ENCODE results near the gene CHCHD6.

Gene CHCHD6

DNA sequence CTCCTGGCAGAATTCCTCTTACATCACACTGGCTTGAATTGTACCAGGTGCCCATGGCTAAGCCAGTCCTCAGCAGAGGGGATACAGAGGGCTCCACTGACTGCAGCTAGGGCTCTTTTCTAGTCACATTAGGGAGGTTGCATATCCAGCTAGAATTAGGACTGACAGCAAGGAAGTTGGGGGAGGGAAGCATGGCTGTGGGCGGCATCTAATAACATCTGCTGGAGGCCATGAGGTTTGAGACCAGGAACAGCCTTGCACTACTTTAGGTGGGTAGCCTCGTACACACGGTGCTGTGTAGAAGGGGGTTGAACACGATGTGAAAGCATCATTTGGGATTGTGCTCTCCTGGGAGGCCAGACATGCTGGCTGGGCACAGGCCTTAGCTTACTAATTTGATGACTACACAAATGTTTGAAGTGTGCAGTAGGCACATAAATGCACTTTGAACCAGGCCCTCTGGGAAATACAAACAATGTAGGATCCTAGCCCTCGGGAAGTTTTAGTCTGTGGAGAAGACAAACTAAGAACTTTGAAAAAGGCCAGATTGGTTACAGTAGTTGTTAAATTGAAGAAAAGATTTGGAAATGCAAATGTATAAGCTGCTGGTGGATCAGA, 30.2 kb downstream of the CHCHD6 start:
- no peak for ATAC-seq
- H3K9me3 Mint-ChIP-seq: peaks cover 12% of the 10 kb centered on the region
- no peak overlapping the region for H3K4me3 Mint-ChIP-seq
- H3K27ac Mint-ChIP-seq: no peak overlapping the region
- no peaks in the 10 kb centered on the region for H3K27me3 Mint-ChIP-seq
- peaks cover 4% of the 10 kb centered on the region for H3K4me1 Mint-ChIP-seq
- peaks cover 54% of the 10 kb centered on the region for H3K36me3 Mint-ChIP-seq (ENCODE audit: low read depth)
- DNase-seq: no peak

DNA sequence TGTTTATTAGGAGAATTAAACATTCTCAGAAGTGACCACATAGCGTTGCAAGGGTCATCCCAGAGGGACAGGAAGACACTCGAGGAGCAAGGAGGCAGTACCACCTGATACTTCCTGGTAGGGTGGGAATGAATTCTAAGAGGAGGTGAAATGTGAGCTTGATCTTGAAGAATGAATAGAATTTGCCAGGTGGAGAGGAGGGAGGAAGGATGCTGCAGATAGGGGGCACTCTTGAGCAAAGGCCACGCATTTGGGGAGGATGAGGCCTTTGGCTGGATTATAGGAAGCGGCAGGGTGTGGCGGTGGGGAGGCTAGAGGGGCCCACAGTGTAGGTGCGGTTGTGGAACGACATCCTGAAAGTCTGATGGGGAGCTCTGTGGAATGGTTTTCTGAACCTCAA, 33.5 kb downstream of the CHCHD6 start:
- Mint-ChIP-seq H3K27ac (no peak overlapping the region), H3K27me3 (no peaks in the 10 kb centered on the region)

DNA sequence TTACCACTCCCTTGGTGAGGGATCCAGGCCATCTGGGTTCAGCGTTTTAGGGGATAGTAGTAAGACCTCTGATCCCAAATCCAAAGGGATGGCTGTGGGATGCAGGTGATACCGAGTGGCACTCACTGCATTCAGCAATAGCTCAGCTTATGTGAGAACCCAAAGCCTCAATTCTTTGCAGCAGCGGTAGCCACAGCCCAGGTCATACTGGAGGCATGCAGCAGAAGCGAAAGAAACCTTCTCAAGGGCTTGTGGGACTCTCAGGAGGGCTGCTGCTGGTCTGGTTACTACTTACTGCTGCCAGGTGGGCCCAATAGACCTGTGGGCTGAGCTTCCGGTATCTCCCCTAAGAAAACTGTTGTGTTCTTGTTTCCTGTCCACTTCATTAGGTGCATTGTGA, 38.0 kb downstream of the CHCHD6 start:
- H3K4me1 Mint-ChIP-seq: no peaks in the 10 kb centered on the region
- ATAC-seq (no peak), DNase-seq (no peak)
- no peak overlapping the region for H3K4me3 Mint-ChIP-seq
- H3K27ac Mint-ChIP-seq: no peak overlapping the region
- peaks cover 16% of the 10 kb centered on the region for H3K9me3 Mint-ChIP-seq
- peaks cover 37% of the 10 kb centered on the region for H3K36me3 Mint-ChIP-seq (ENCODE audit: low read depth)
- H3K27me3 Mint-ChIP-seq: no peaks in the 10 kb centered on the region

More for the DNA sequence above, 33.5 kb downstream of the CHCHD6 start:
- peaks cover 16% of the 10 kb centered on the region for H3K9me3 Mint-ChIP-seq
- H3K4me1 Mint-ChIP-seq: no peaks in the 10 kb centered on the region
- DNase-seq (no peak), ATAC-seq (no peak)
- no peak overlapping the region for H3K4me3 Mint-ChIP-seq
- H3K36me3 Mint-ChIP-seq (ENCODE audit: low read depth): peaks cover 67% of the 10 kb centered on the region

DNA sequence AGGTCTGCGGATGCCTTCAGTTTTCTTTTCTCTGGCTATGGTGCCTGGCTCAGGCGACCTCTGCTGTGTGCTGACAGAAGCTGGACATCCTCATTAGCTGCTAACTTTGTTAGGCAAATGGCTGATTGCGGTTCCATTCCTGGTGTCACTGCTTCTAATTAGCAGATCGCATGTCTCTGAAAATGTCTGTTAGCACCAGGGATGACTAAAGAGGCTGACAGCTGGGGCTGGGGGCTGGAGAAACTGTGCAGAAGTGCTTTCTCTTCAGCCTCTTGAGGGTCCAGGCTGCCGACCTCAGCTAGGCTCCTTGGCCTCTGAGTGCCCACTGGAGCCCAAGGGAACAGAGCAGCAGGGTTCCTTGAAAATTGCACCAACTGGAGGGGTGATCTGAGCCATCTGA, 39.3 kb downstream of the CHCHD6 start:
- Mint-ChIP-seq H3K9me3 (peaks cover 8% of the 10 kb centered on the region), H3K27ac (no peak overlapping the region), H3K27me3 (no peaks in the 10 kb centered on the region), H3K4me3 (no peak overlapping the region), H3K4me1 (peaks cover 2% of the 10 kb centered on the region), H3K36me3 (ENCODE audit: low read depth) (peaks cover 29% of the 10 kb centered on the region)
- DNase-seq (no peak), ATAC-seq (no peak)

DNA sequence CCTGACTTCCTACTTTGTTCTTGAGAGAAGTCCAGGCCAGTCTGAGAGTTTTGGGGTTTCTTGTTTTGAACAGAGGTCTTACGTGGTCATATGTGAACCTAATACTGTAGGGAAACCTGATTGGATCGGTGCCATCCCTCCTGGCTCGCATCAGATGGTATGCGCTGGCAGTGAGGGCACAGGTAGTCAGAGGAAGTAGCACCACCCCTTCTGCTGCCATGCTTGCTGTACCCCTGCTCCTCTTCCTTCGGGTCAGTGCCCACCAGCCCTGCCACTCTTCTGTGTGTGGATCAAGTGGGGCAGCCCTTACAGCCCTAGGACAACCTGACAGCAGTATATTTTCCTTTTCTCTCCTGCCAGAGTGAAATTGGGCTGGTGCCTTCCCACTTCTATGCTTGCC, 39.7 kb downstream of the CHCHD6 start:
- Mint-ChIP-seq H3K27ac (no peak overlapping the region), H3K27me3 (no peaks in the 10 kb centered on the region), H3K4me1 (peaks cover 5% of the 10 kb centered on the region), H3K4me3 (no peak overlapping the region), H3K9me3 (peaks cover 4% of the 10 kb centered on the region), H3K36me3 (ENCODE audit: low read depth) (peaks cover 26% of the 10 kb centered on the region)
- ATAC-seq (no peak), DNase-seq (no peak)

DNA sequence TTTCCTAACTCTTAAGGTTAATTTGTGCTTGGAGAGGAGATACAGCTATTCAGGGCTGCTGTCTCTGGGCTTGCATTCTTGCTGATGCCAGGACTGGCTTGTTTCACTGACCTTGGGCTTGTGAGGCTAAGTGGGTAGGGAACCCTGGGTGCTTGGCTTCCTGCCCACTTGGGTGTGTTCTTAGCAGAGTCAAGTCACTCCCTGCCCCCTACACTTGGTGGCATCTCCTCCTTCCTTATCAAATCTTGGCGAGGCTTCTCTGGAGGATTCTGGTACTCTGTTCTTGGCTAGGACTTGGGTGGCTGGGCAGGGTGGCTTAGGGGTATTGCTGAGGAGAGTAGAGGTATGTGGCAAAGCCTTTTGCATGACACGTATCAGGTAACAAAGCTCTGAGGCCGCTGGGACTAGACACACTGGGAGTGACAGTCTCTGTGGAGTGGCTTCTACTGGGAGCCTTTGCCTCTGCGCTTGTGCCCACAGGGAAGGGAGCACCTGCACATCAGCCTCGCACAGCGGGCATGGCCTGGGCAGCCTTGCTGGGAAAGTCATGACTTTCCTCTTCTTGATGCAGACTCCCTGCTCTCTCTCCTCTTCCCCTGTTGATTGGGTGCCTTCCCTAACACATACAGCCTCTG, 41.8 kb downstream of the CHCHD6 start:
- Mint-ChIP-seq H3K4me3 (no peak overlapping the region), H3K4me1 (peaks cover 8% of the 10 kb centered on the region), H3K27me3 (no peaks in the 10 kb centered on the region), H3K36me3 (ENCODE audit: low read depth) (peaks cover 11% of the 10 kb centered on the region), H3K9me3 (no peaks in the 10 kb centered on the region), H3K27ac (no peak overlapping the region)
- DNase-seq: no peak
- no peak for ATAC-seq

DNA sequence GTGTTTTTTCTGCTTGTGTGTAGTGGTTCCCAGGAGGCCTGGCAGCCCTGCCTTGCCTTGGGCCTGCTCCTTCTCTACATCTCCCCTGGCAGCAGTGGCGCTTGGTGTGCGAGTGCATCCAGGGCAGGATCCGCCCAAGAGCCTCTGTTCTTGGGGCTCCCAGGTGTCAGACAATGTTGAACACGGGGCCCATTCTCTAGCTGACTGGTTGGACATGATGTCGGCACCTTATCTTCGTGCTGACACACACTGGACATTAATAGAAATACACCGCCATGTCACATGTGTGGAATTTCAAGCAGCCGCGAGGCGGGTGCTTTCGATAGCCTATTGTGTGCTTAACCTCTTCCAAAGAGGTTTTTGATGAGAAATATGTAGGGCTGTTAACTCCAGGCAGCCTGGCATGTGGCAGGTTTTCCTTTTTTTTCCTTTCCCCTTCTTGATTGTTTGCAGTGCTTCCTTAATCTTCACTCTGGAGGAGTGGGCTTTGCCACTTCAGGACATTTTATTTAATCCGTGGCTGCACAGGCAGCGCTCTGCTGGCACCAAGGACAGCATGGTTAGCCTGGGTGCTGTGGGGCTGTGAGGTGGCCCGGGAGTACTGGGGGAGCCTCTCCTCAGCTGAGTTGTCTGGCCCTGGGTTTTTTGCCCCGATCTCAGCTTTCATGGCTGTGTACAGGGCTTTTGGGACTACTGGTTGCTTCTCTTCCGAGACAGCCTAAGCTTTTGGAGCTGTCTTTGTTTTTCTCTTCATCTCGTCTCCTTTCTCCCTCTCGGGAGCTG, 42.5 kb downstream of the CHCHD6 start:
- no peak overlapping the region for H3K27ac Mint-ChIP-seq
- no peaks in the 10 kb centered on the region for H3K27me3 Mint-ChIP-seq
- no peak overlapping the region for H3K4me3 Mint-ChIP-seq
- ATAC-seq (no peak), DNase-seq (no peak)
- peaks cover 5% of the 10 kb centered on the region for H3K36me3 Mint-ChIP-seq (ENCODE audit: low read depth)
- peaks cover 8% of the 10 kb centered on the region for H3K4me1 Mint-ChIP-seq
- H3K9me3 Mint-ChIP-seq: no peaks in the 10 kb centered on the region

DNA sequence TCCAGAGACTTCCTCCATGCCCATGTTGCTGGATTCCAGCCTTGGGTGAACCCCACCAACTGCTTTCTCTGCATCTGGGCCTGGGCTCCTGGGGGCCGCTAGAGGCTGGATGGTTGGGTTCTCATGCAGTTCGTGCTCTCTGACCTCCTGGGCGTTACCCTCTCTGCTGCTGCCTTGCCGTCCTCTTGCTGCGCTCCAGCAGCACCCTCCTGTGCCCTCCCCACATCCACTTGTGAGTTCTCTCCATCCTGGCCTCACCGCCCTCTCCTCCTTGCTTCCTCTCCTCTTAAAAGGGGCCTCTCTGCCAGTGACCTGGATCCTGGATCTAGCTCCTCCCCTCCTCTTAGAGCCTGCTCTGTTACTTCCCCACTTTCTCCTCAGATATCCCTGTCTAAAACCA, 43.7 kb downstream of the CHCHD6 start:
- H3K36me3 Mint-ChIP-seq (ENCODE audit: low read depth): peaks cover 2% of the 10 kb centered on the region
- no peak overlapping the region for H3K27ac Mint-ChIP-seq
- DNase-seq (no peak), ATAC-seq (no peak)
- no peaks in the 10 kb centered on the region for H3K9me3 Mint-ChIP-seq
- no peaks in the 10 kb centered on the region for H3K27me3 Mint-ChIP-seq
- H3K4me3 Mint-ChIP-seq: no peak overlapping the region
- peaks cover 8% of the 10 kb centered on the region for H3K4me1 Mint-ChIP-seq

DNA sequence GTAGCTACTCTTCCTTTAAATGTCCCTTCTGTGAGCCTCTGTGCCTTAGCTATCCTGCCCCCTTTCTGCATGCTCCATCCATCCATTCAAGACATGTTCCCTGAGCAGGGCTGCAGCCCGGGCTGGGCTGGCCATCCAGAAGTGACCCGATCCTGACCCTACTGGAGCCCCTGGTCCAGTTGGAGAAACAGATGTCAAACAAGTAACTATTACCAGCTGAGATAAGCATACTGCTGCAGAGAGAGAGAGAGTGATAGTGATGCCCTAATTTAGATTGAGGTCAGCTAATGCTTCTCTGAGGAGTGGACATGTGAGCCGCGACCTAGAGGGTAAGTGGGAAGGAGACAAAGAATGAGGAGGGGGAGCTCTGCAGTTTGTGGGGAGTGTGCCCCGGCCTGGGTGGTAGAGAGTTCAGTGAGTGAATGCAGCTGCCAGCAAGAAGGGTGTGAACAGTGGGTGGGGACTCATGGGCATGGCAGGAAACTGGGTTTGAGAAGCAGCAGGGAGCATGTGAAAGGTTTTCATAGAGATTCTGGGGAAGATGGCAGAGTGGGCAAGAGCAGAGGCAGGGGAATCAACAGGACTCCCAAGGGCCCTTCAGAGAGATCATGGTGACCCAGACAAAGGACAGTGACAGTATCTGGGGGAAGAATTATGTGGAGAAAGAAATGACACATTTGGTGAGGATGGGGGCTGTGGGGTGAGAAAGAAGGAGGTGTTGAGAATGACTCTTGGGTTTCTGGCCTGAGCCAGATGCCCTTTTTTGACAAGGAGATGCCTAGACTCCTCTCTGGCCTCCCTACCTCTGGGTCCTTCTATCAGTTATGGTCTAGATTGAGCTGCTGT, 44.9 kb downstream of the CHCHD6 start:
- DNase-seq (no peak), ATAC-seq (no peak)
- H3K27ac Mint-ChIP-seq: no peak overlapping the region

DNA sequence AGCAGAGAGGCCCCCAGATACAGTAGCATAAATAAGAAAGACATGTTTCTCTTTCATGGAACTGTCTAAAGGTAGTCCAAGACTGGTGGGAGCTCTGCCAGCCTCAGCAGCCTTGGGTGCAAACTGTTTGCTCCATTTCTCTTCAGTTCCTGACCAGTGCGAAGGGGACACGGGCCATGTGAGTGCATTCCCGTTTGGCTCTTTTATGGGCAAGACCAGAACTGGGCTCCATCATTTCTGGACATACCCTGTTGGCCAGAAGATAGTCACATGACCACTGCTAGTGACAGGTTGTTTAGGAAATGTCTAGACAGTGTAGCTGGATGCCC, 45.5 kb downstream of the CHCHD6 start:
- H3K27ac Mint-ChIP-seq: no peak overlapping the region
- no peak for ATAC-seq
- H3K4me1 Mint-ChIP-seq: peaks cover 8% of the 10 kb centered on the region
- no peaks in the 10 kb centered on the region for H3K27me3 Mint-ChIP-seq
- H3K4me3 Mint-ChIP-seq: no peak overlapping the region
- H3K36me3 Mint-ChIP-seq (ENCODE audit: low read depth): peaks cover 2% of the 10 kb centered on the region
- H3K9me3 Mint-ChIP-seq: no peaks in the 10 kb centered on the region
- DNase-seq: no peak

More for the DNA sequence above, 44.9 kb downstream of the CHCHD6 start:
- Mint-ChIP-seq H3K4me1 (peaks cover 8% of the 10 kb centered on the region), H3K27me3 (no peaks in the 10 kb centered on the region), H3K4me3 (no peak overlapping the region), H3K9me3 (no peaks in the 10 kb centered on the region), H3K36me3 (ENCODE audit: low read depth) (peaks cover 2% of the 10 kb centered on the region)

DNA sequence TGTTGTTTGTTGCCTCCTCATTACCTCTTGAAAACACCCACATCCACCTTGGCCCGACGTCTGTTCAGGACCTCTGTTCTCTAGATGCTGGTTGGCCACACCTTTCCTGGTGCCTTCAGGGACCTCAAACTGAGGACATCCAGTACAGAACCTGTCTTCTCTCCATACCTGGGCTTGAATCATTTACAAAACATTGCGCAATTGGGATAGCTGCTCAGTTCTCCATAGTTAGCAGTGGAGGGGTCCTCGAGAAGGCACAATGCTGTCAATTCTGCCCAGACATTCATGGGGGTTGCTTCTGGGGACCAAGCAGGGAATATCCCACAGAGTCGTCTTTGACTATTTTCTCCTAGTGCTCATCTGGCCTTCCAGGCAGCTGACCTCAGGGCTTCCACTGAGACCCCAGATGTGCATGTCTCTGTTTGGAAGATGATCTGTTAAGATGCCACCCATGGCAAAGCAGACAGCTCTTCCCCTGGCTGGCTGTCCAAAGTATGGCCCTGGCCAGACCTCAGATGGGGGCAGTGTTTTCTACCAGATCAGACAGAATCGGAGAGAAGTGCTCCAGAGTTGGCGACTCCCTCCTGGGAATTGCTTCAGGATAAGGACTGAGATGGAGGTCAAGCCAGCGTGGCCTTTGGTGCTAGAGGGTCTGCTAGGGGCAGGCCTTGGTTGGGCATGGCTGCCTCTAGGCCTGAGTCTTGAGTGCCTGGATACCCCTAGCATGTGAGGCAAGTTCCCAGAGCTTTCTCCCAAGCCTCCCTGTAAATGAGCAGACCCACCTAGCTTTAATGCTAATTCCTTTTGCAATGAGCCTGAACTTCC, 46.1 kb downstream of the CHCHD6 start:
- H3K36me3 Mint-ChIP-seq (ENCODE audit: low read depth): peaks cover 2% of the 10 kb centered on the region
- H3K4me3 Mint-ChIP-seq: no peak overlapping the region
- H3K27ac Mint-ChIP-seq: no peak overlapping the region

DNA sequence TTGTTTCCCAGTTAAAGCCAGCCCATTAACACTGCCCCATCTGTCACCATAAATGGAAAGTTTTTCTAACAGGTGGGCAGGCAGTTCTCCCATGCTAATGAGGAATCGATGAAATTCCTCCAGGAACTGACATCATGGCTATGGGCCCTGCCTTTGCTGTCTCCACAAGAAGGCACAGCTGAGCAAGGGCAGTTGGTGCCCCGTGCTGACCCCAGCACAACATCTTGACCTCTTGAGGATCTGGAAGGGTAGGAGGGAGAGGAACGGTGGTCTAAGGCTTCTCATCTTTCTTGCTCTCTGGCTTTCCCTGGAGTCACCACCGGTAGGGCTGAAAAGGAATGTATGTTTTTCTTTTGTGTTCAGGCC, 46.7 kb downstream of the CHCHD6 start:
- no peak overlapping the region for H3K4me3 Mint-ChIP-seq
- DNase-seq (no peak), ATAC-seq (no peak)
- no peaks in the 10 kb centered on the region for H3K9me3 Mint-ChIP-seq
- H3K4me1 Mint-ChIP-seq: peaks cover 8% of the 10 kb centered on the region
- H3K36me3 Mint-ChIP-seq (ENCODE audit: low read depth): peaks cover 2% of the 10 kb centered on the region
- no peaks in the 10 kb centered on the region for H3K27me3 Mint-ChIP-seq
- no peak overlapping the region for H3K27ac Mint-ChIP-seq

More for the DNA sequence above, 46.1 kb downstream of the CHCHD6 start:
- Mint-ChIP-seq H3K27me3 (no peaks in the 10 kb centered on the region), H3K4me1 (peaks cover 8% of the 10 kb centered on the region), H3K9me3 (no peaks in the 10 kb centered on the region)
- ATAC-seq: no peak
- DNase-seq: no peak

DNA sequence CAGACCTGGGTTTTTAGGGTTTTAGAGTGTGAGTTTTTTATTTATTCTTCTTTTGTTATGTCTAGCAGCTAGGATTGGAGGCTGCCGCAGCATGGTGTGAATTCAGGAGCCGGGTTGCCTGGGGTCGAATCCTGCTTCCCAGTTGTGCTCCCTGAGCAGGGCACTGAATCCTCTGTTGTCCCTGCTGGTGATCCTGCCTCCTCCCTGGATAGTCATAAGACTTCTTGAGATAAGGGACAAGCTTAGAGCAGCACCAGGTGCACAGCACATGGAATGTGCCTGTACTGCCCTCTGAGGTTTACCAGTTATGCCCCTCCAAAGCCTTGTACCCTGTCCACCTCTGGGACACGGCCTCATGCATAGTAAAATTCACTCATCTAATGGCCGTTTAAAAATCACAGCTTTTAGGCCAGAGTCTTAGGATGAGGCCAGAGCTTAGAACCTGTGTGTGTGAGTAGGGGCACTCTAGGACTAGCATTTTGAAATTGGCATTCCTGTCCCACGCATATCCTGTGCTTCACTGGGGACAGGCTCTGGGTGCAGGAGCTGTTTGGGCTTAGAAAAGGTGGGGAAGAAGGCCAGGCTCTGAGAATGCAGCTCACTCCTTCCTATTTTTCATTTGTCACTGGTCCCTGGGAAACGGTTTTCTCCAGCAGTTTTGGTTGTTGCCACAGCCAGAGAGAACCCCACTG, 47.7 kb downstream of the CHCHD6 start:
- no peak for ATAC-seq
- peaks cover 8% of the 10 kb centered on the region for H3K4me1 Mint-ChIP-seq
- no peaks in the 10 kb centered on the region for H3K27me3 Mint-ChIP-seq
- no peak overlapping the region for H3K4me3 Mint-ChIP-seq
- no peak for DNase-seq
- no peaks in the 10 kb centered on the region for H3K9me3 Mint-ChIP-seq
- peaks cover 2% of the 10 kb centered on the region for H3K36me3 Mint-ChIP-seq (ENCODE audit: low read depth)
- no peak overlapping the region for H3K27ac Mint-ChIP-seq

All from activated naive CD8-positive, alpha-beta T cell treated with anti-CD3 and anti-CD28 coated beads, Interleukin-2, amount 50 U/mL, for 24 hours (primary cell).